HTR-8/SVneo (cell line): Measurements from ENCODE around the gene SPATA6.
"Not testable (repeated sequence)": the region's sequence is repeated elsewhere in the genome, so short reads cannot be mapped to it uniquely, and the experiment has no call there.

Source experiments
- DNase-seq: peaks from one replicate; pipeline ENCODE4 v3.0.0; 2011; ENCODE audit warnings: low spot score, mixed read lengths; ENCODE audit not compliant: insufficient read length
- FAIRE-seq: peaks from 2 replicates; lab custom pipeline; 2011; peaks lifted over from hg19 to GRCh38; lab: Jason Lieb, UNC

The SPATA6 gene

GRCh38 chr1:48466594-48466993 lies 5.4 kb downstream of the SPATA6 start:
- DNase-seq, result no peak
- FAIRE-seq, result no peak

- FAIRE-seq, result no peak
- DNase-seq, result no peak
Observed at GRCh38 chr1:48462716-48463302, 9.2 kb downstream of the SPATA6 start.

DNA sequence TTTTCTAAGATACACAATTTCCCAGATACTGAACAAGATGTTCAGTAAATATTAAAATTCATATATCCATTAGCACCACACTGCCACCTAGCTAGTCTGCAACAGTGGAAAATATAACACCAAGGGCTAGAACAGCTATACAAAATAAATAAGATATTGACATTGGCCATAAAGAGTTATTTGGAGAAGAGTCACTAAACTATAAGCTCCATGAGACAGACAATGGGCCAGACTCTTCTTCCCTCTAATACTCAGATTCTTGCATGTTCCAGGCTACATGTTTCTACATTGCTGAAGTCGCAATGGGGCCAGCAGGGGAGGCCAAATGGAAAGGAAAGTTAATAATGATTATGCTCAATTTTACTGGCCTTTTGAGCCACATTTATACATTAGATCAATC lies 21.5 kb downstream of the SPATA6 start:
- FAIRE-seq (no peak), DNase-seq (no peak)

DNA sequence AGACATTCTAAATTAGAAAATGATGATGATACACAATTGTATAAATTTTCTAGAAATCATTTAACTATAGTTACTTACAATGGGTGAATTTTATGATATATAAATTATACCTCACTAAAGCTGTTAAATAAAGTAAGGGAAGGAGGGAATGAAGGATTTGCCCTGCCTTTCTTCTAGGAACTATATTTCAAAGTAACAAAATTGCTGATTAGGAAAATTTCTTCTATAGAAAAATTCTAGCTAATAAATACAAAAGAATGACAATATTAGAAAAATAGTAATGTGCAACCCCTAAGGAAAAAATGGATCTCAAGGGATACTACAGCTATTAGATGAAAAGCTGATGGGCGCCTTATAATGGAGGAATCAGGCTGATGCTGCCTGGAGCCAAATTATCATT lies 23.1 kb downstream of the SPATA6 start:
- FAIRE-seq (no peak), DNase-seq (no peak)

GRCh38 chr1:48444186-48444585 lies 27.8 kb downstream of the SPATA6 start:
- DNase-seq, FAIRE-seq: not testable (repeated sequence)

GRCh38 chr1:48442864-48443619 lies 29.0 kb downstream of the SPATA6 start:
- FAIRE-seq (no peak), DNase-seq (no peak)

- not testable (repeated sequence) for DNase-seq, FAIRE-seq
Observed at GRCh38 chr1:48440786-48441185, 31.2 kb downstream of the SPATA6 start.

DNA sequence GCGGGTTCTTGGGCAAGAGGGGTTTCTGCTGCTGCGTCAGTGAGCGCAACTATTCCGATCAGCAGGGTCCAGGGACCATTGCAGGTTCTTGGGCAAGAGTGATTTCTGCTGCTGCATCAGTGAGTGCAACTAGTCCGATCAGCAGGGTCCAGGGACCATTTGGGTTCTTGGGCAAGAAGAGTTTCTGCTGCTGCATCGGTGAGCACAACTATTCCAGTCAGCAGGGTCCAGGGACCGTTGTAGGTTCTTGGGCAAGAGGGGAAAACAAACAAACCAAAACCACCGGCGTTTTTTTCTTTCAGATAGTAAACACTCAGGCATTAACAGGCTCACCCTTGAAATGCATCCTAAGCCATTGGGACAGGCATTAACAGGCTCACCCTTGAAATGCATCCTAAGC lies 32.6 kb downstream of the SPATA6 start:
- no peak for DNase-seq
- FAIRE-seq, result no peak

DNA sequence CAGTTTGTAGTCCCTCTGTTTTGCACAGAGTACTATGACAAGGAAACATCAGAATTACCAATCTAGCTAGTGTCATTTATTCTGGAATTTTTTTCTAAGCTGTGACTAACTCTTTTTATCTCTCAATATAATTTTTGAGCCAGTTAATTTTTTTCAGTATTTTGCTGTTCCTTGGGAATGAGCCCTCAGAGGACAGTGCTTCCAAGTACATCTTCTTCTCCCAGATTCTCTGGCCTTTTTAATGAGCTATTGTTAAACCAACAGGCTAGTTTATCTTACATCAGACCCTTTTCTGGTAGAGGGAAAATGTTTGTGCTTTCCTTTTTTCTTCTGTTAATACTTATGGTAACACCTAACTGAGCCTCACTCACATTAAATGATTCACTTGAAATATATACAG lies 34.6 kb downstream of the SPATA6 start:
- FAIRE-seq, result not testable (repeated sequence)

DNA sequence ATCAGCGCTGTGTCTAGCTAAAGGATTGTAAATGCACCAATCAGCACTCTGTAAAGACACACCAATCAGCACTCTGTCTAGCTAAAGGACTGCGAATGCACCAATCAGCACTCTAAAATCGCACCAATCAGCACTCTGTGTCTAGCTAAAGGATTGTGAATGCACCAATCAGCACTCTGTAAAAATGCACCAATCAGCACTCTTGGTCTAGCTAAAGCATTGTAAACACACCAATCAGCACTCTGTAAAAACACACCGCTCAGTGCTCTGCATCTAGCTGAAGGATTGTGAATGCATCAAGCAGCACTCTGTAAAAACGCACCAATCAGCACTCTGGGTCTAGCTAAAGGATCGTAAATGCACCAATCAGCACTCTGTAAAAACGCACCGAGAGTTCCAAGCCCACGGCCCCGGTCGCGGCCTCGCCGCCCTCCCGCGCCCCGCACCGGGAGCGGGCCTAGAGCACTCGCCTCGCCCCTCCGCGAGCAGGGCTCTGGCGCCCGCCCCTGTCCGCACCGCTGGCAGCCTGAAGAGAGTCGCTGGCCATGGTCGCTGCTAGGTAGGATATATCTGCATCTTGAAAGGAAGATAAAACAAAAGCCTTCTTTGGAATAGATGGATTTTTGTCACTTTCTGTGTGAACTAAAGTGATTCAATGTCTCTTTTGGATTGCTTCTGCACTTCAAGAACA lies 36.5 kb downstream of the SPATA6 start:
- FAIRE-seq, DNase-seq: not testable (repeated sequence)

More for the DNA sequence above, 34.6 kb downstream of the SPATA6 start:
- DNase-seq, result not testable (repeated sequence)

- DNase-seq (no peak), FAIRE-seq (no peak)
Observed at GRCh38 chr1:48430832-48431231, 41.2 kb downstream of the SPATA6 start.

DNA sequence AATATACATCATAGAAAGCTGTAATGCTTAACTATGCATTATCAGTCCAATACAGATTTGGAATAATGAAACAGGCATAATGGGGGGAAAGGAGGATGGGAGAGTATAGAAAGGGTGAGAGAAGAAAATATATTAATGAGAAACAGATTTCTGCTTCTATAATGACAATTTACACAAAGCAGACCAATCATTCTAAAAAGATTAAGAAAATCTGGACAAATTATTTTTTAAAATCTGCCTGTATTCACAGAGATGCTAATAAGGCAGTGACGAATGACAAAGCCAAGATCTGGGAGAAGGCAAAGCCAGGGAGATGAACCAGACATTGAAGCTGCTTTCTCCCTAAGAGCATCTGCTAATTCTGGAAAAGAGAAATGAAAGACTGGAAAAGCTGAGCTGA lies 50.0 kb downstream of the SPATA6 start:
- FAIRE-seq (no peak), DNase-seq (no peak)

DNA sequence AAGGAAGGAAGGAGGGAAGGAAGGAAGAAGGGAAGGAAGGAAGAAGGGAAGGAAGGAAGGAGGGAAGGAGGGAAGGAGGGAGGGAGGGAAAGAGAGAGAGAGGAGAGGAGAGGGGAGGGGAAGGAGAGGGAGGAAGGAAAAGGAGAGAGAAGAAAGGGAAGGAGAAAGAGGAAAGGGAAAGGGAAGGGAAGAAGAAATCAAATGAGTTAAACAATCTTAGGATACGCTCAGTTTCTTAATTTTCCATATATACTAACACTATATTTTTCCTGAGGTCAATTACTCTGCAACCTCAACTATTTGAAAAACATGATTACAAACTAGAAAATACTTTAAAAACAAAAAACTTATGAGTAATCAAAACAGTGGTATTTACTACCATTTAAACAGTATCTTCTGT lies 53.3 kb downstream of the SPATA6 start:
- FAIRE-seq, result no peak
- DNase-seq, result no peak

GRCh38 chr1:48415050-48415449 lies 57.0 kb downstream of the SPATA6 start:
- no peak for FAIRE-seq
- DNase-seq, result no peak

DNA sequence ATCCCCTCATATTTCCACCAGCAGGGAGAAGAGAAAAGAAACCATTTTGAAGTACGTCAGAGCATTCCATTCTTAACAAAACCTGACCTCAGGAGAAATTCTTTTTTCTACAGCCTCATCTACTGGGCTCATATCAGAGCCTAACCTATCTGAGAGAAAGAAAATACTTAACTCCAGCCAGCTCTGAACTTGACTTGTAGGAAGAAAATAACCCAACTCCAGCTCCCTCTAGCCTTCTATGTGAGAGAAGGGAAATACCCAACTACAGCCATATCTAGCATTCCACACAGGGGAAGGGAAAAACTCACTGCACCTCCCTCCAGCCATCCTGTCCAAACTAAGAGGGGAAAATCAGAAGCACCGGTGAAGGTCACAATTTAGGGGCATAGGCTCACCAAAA lies 57.7 kb downstream of the SPATA6 start:
- no peak for FAIRE-seq
- no peak for DNase-seq

DNA sequence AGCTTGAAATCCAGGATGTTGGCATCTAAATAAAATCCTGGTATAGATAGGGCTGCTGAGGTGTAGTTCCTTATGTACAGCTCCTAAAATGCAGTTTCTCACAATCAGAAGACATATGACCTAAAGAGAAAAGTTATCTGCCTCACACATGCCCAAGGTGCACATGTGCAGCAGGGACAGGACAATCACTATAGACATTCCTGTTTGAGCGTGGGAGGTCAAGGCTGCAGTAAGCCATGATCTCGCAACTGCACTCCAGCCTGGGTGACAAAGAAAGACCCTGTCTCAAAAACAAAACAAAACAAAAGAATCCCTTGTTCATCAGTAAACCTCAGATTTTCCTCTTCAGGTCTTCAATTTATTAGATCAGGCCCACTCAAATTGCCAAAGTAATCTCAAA lies 66.1 kb downstream of the SPATA6 start:
- DNase-seq, result no peak
- FAIRE-seq, result no peak

- DNase-seq (no peak), FAIRE-seq (no peak)
Observed at GRCh38 chr1:48405400-48405799, 66.6 kb downstream of the SPATA6 start.

DNA sequence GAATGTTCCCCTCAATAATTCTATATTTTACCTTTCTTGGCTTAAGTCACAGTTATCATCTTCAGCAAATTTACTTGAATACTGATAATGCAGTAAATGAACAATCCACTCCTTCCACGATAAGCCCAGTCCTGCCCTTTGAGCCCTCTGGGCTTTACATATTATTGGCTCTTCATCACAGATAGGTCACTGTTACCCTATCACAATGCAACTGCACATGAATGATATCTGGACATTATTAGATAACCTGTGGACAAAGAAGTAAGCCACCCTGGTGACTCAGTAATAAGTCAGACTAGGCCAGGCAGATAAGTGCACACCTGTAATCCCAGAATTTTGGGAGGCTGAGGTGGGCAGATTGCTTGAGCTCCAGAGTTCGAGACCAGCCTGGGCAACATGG lies 69.4 kb downstream of the SPATA6 start:
- FAIRE-seq (no peak), DNase-seq (no peak)

DNA sequence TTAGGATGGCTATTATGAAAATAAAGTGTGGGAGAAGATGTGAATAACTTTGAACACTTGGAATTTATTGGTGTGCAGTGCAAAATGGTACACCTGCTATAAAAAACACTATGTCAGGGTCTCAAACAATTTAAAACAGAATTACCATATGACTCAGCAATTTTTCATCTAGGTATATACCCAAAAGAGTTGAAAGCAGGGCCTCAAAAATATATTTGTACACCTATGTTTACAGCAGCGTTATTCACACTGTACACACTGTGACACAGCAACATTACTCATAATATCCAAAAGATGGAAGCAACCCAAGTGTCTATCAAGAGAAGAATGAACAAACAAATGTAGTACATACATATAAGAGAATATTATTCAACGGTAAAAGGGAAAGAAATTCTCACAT lies 75.8 kb downstream of the SPATA6 start:
- FAIRE-seq (no peak), DNase-seq (no peak)

DNA sequence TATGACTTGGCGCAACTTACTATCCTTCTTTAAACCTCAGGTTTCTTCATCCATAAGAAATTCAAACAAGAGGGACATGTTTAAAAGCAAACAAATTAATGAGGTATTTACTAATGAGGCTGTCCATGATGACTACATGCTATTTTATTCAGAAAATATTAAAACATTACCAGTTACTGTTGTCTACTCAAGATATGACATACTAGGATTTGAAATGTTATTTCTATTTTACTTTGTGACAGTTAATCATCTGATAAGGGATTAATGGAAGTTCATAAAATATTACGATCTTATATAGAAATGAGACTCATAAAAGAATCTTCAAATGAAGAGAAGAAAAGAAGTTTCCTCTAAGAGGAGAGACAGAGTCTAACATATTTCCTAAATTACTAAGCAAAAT lies 80.1 kb downstream of the SPATA6 start:
- no peak for FAIRE-seq
- no peak for DNase-seq

DNA sequence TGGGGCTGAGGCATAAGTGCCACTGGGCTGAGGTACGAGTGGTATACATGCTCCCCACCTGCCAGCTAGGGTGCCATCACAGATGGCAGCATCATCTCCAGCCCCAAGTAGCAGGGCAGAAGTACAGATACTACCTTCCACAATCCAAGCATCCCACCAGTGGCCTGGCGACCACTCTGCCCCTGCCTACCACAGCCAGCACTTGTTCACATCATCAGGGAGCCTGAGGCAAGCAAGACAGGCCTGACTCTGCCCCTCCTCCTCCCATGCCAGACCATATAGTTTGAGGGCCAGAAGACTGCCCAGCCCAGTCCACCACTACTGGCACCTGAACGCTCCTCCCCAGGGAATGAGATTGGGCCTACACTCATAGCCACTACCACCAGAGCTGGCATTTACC lies 84.6 kb downstream of the SPATA6 start:
- FAIRE-seq (no peak), DNase-seq (no peak)
